PC-3 (cell line): Measurements from ENCODE around the gene EIF2S2. TPM values are rescaled to one million over a fixed set of nuclear protein-coding genes. Genes with fewer than 3 reads are reported as not detected.

Source experiments
- ATAC-seq: fragments of 200-7000 bp; cut with Tn5 transposase; 2 replicates; pipeline ENCODE4 v1.9.1; 2020; ENCODE audit warnings: mild to moderate bottlenecking, moderate library complexity
- BruUV-seq: library from RNA; stranded (reverse); fragments of 400-500 nt; replicated peaks from 2 replicates; lab custom pipeline; 2021; lab: Mats Ljungman, UMichigan
- CTCF ChIA-PET: fragments of 300-600 bp; sonication (Branson Sonifier 250); formaldehyde crosslinking; loops from one replicate; lab custom pipeline; 2022; ENCODE audit warnings: antibody characterized with exemption; lab: Charles Lee
- POLR2A ChIA-PET: fragments of 300-600 bp; sonication (Branson Sonifier 250); formaldehyde crosslinking; loops from one replicate; lab custom pipeline; 2022; ENCODE audit warnings: antibody characterized with exemption; ENCODE audit not compliant: unreplicated experiment; lab: Charles Lee
- DNase-seq: peaks from one replicate; pipeline ENCODE4 v3.0.0-alpha.2; 2015
- H2AFZ ChIP-seq: fragments of 300-600 bp; sonication (generic); 2 replicates; pipeline ENCODE4 v1.6.0; 2016; ENCODE audit warnings: antibody characterized with exemption, low read length
- H3F3A ChIP-seq: fragments of 300-600 bp; sonication (generic); one replicate; pipeline ENCODE4 v1.6.0; 2017; ENCODE audit warnings: antibody characterized with exemption, low read length, control low read depth, mild to moderate bottlenecking; ENCODE audit not compliant: unreplicated experiment
- H3K27ac ChIP-seq: fragments of 300-600 bp; sonication (generic); 2 replicates; pipeline ENCODE4 v1.5.1; 2016; ENCODE audit warnings: mild to moderate bottlenecking, low read length
- H3K27me3 ChIP-seq: fragments of 300-600 bp; sonication (generic); 2 replicates; pipeline ENCODE4 v1.6.1; 2016; ENCODE audit warnings: low read length, mixed read lengths
- H3K36me3 ChIP-seq: fragments of 300-600 bp; sonication (generic); 2 replicates; pipeline ENCODE4 v1.6.1; 2016; ENCODE audit warnings: low read depth, mixed run types, low read length, mixed read lengths
- H3K4me1 ChIP-seq: fragments of 300-600 bp; sonication (generic); 2 replicates; pipeline ENCODE4 v1.5.1; 2016; ENCODE audit warnings: low read length; ENCODE audit not compliant: insufficient read depth
- H3K4me2 ChIP-seq: fragments of 300-600 bp; sonication (generic); 2 replicates; pipeline ENCODE4 v1.6.0; 2016; ENCODE audit warnings: low read length
- H3K4me3 ChIP-seq: fragments of 300-600 bp; sonication (generic); 2 replicates; pipeline ENCODE4 v1.5.1; 2016; ENCODE audit warnings: mild to moderate bottlenecking, low read length, mixed read lengths
- H3K79me2 ChIP-seq: fragments of 300-600 bp; sonication (generic); 2 replicates; pipeline ENCODE4 v1.6.1; 2017; ENCODE audit warnings: low read length, mixed read lengths
- H3K9ac ChIP-seq: fragments of 300-600 bp; sonication (generic); 2 replicates; pipeline ENCODE4 v1.6.0; 2016; ENCODE audit warnings: mild to moderate bottlenecking, low read length
- H3K9me2 ChIP-seq: fragments of 300-600 bp; sonication (generic); replicated peaks from 2 replicates; pipeline ENCODE4 v1.6.1; 2016; ENCODE audit warnings: mixed run types, low read length, mixed read lengths
- H3K9me3 ChIP-seq: fragments of 300-600 bp; sonication (generic); 2 replicates; pipeline ENCODE4 v1.6.1; 2016; ENCODE audit warnings: low read length, mixed read lengths
- H4K20me1 ChIP-seq: fragments of 300-600 bp; sonication (generic); 2 replicates; pipeline ENCODE4 v1.6.1; 2016; ENCODE audit warnings: low read length, mixed read lengths
- EZH2 ChIP-seq: fragments of 300-600 bp; sonication (generic); IDR thresholded peaks from one replicate; pipeline ENCODE4 v1.6.1; 2017; ENCODE audit warnings: antibody characterized with exemption, mild to moderate bottlenecking, low read length; ENCODE audit not compliant: unreplicated experiment
- EZH2phosphoT487 ChIP-seq: fragments of 300-600 bp; sonication (generic); IDR thresholded peaks from 2 replicates; pipeline ENCODE4 v1.6.1; 2018; ENCODE audit warnings: mild to moderate bottlenecking, antibody characterized with exemption, low read length, borderline replicate concordance
- intact Hi-C: fragments of 100-400 bp; cut with micrococcal nuclease; formaldehyde crosslinking; loops from 2 replicates; pipeline ENCODE4 v1.9.0; 2023
- total RNA-seq: library from RNA; depleted of rRNA; stranded (reverse); fragments of >200 nt; gene quantifications from 2 replicates; pipeline ENCODE4 v1.2.3, GENCODE V29; 2014
- TF ChIP-seq, protein P1 (sequence below): fragments of 300-600 bp; sonication (generic); conservative IDR thresholded peaks from 2 replicates; pipeline ENCODE4 v1.5.1; 2017; ENCODE audit warnings: antibody characterized with exemption, low read depth, mild to moderate bottlenecking, low read length

Gene EIF2S2
- total RNA-seq, 1 experiment from 2014 or later: 83.4 TPM

DNA sequence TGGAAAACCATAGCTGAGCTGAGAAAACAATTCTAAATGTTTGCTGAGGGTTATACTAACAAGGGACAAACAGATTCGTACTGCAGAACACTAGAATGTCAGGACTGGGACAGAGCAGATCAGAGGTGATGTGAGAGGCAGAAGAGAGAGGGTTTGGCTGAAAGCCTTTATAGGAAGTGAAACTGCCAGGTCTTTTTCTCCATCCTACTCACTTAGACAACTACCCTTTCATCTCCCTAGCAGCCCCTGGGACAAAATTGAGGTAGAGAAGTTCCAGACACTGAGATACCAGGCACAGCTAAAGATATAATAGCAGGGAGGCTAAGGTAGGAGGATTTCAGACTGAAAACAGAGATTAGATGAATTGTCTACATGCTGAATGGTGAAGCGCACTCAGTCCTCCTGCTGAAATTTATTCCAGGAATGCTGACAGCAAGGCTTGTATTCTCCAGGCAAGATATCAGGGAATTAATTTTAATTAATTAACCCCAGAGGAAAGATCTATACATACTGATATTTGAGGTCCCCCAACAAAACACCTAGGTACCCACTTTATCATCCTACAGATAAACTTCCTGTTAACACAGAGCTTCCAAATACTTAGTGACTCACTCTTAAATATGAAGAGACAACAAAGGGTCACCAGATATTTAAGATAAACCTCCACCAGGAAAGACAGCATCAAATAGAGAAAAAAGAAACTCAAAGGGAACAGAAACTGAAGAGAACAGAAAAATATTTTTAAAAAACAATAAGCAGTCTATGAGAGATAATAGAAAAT, 12.6 kb upstream of the EIF2S2 start:
- Histone ChIP-seq H3K4me2 (no peak overlapping the region), H4K20me1 (no peaks in the 10 kb centered on the region), H3K4me3 (no peak overlapping the region), H3K9ac (no peak overlapping the region), H2AFZ (no peak overlapping the region), H3K27ac (no peak overlapping the region), H3K36me3 (no peaks in the 10 kb centered on the region), H3K9me2 (no peaks in the 10 kb centered on the region), H3K9me3 (no peaks in the 10 kb centered on the region), H3K27me3 (no peaks in the 10 kb centered on the region), H3F3A (no peaks in the 10 kb centered on the region), H3K4me1 (peaks cover 4% of the 10 kb centered on the region; the same call in 1 of the 2 replicates), H3K79me2 (no peaks in the 10 kb centered on the region)
- TF ChIP-seq, protein P1, sequence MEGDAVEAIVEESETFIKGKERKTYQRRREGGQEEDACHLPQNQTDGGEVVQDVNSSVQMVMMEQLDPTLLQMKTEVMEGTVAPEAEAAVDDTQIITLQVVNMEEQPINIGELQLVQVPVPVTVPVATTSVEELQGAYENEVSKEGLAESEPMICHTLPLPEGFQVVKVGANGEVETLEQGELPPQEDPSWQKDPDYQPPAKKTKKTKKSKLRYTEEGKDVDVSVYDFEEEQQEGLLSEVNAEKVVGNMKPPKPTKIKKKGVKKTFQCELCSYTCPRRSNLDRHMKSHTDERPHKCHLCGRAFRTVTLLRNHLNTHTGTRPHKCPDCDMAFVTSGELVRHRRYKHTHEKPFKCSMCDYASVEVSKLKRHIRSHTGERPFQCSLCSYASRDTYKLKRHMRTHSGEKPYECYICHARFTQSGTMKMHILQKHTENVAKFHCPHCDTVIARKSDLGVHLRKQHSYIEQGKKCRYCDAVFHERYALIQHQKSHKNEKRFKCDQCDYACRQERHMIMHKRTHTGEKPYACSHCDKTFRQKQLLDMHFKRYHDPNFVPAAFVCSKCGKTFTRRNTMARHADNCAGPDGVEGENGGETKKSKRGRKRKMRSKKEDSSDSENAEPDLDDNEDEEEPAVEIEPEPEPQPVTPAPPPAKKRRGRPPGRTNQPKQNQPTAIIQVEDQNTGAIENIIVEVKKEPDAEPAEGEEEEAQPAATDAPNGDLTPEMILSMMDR: no peak
- ATAC-seq (no peak; the same call in 1 of the 2 replicates), DNase-seq (no peak)
- CTCF ChIA-PET: no interaction called here
- intact Hi-C loops: no loop called here
- BruUV-seq: no TSS peak
- POLR2A ChIA-PET: no interaction called here

DNA sequence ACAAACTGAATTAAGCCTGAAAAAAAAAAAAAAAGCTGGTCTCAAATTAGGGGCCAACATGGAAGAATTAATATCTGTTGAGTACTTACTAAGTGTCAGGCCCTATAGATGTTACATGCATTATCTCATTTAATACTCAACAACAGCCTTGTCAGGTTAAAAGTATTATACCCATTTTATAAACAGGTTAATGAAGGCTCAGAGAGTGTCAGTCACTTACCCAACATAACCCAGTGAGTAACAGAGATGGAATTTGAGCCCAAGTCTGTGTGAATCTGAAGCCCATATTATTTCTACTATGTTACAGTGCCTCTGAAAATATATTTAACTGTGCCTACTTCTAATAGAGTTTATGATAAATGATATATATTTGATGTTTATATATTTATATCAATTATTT, 11.3 kb upstream of the EIF2S2 start:
- BruUV-seq: no TSS peak
- Histone ChIP-seq H3K79me2 (no peaks in the 10 kb centered on the region), H3K27me3 (no peaks in the 10 kb centered on the region), H3K9me2 (no peaks in the 10 kb centered on the region), H3F3A (no peaks in the 10 kb centered on the region), H3K4me1 (no peaks in the 10 kb centered on the region), H3K9ac (no peak overlapping the region), H3K9me3 (no peaks in the 10 kb centered on the region), H3K4me3 (no peak overlapping the region), H2AFZ (no peak overlapping the region), H3K27ac (no peak overlapping the region), H3K36me3 (no peaks in the 10 kb centered on the region), H4K20me1 (no peaks in the 10 kb centered on the region), H3K4me2 (no peak overlapping the region)
- intact Hi-C loops: no loop called here
- ATAC-seq (no peak), DNase-seq (no peak)
- CTCF ChIA-PET: interaction anchor here (0.7 kb wide), 1 partner anchor 1075 kb away, joined by 13 read pairs; no protein-coding TSS in a partner anchor
- TF ChIP-seq EZH2phosphoT487: no peak
- TF ChIP-seq EZH2: no peak
- TF ChIP-seq, protein P1: no peak
- POLR2A ChIA-PET: no interaction called here

- no TSS peak for BruUV-seq
- Histone ChIP-seq H3K79me2 (no peaks in the 10 kb centered on the region), H4K20me1 (no peaks in the 10 kb centered on the region), H3K4me3 (no peak overlapping the region), H3K9ac (no peak overlapping the region), H3K4me1 (no peaks in the 10 kb centered on the region), H3K27ac (no peak overlapping the region), H3F3A (no peaks in the 10 kb centered on the region), H3K4me2 (no peak overlapping the region), H2AFZ (no peak overlapping the region), H3K36me3 (no peaks in the 10 kb centered on the region), H3K27me3 (no peaks in the 10 kb centered on the region), H3K9me2 (no peaks in the 10 kb centered on the region), H3K9me3 (no peaks in the 10 kb centered on the region)
- no peak for TF ChIP-seq EZH2
- TF ChIP-seq, protein P1: no peak
- TF ChIP-seq EZH2phosphoT487: no peak
- ChIA-PET POLR2A (no interaction called here), CTCF (no interaction called here)
- intact Hi-C loops: no loop called here
- no peak for ATAC-seq
- DNase-seq: no peak
Observed at GRCh38 chr20:34122274-34122980, 10.4 kb upstream of the EIF2S2 start.
